H9 (cell line): ENCODE results near the gene PKIB. TPM values are rescaled to one million over a fixed set of nuclear protein-coding genes. Genes with fewer than 3 reads are reported as not detected.

Source experiments
- DNase-seq: peaks from one replicate; pipeline ENCODE4 v3.0.0-alpha.2; 2017
- H2AFZ ChIP-seq: one replicate; pipeline ENCODE4 v1.6.1; 2013; ENCODE audit warnings: mild to moderate bottlenecking, low read length, control low read depth, moderate library complexity
- H2AK5ac ChIP-seq: 2 replicates; pipeline ENCODE4 v1.6.1; 2013; ENCODE audit warnings: low read length, control low read depth, mixed read lengths; ENCODE audit not compliant: insufficient read length
- H2BK120ac ChIP-seq: one replicate; pipeline ENCODE4 v1.6.1; 2013; ENCODE audit warnings: low read depth, mild to moderate bottlenecking, low read length, control low read depth, inconsistent platforms; ENCODE audit not compliant: poor library complexity, severe bottlenecking
- H2BK12ac ChIP-seq: 2 replicates; pipeline ENCODE4 v1.6.1; 2013; ENCODE audit warnings: low read length, control low read depth, mixed read lengths, low read depth; ENCODE audit not compliant: insufficient read length
- H2BK15ac ChIP-seq: 2 replicates; pipeline ENCODE4 v1.6.1; 2013; ENCODE audit warnings: low read depth, low read length, control low read depth
- H2BK20ac ChIP-seq: one replicate; pipeline ENCODE4 v1.6.1; 2013; ENCODE audit warnings: low read depth, mild to moderate bottlenecking, low read length, control low read depth, inconsistent platforms; ENCODE audit not compliant: poor library complexity, severe bottlenecking
- H2BK5ac ChIP-seq: 2 replicates; pipeline ENCODE4 v1.6.1; 2013; ENCODE audit warnings: low read length, control low read depth, mixed read lengths; ENCODE audit not compliant: insufficient read length
- H3K14ac ChIP-seq: 2 replicates; pipeline ENCODE4 v1.6.1; 2013; ENCODE audit warnings: low read length, control low read depth; ENCODE audit not compliant: insufficient read depth
- H3K18ac ChIP-seq: 2 replicates; pipeline ENCODE4 v1.6.1; 2013; ENCODE audit warnings: low read depth, mild to moderate bottlenecking, mixed read lengths, low read length, control low read depth; ENCODE audit not compliant: insufficient read length
- H3K23ac ChIP-seq: 2 replicates; pipeline ENCODE4 v1.6.1; 2013; ENCODE audit warnings: low read length, control low read depth, mixed read lengths, low read depth; ENCODE audit not compliant: insufficient read length
- H3K23me2 ChIP-seq: 2 replicates; pipeline ENCODE4 v1.6.1; 2013; ENCODE audit warnings: low read depth, mild to moderate bottlenecking, mixed read lengths, low read length, control low read depth; ENCODE audit not compliant: insufficient read length, poor library complexity, severe bottlenecking
- H3K27ac ChIP-seq: 2 replicates; pipeline ENCODE4 v1.5.1; 2013; ENCODE audit warnings: low read length, control low read depth, mixed read lengths, low read depth; ENCODE audit not compliant: insufficient read length
- H3K27me3 ChIP-seq: 2 replicates; pipeline ENCODE4 v1.6.1; 2013; ENCODE audit warnings: low read length, control low read depth, inconsistent platforms; ENCODE audit not compliant: insufficient read depth
- H3K4ac ChIP-seq: 2 replicates; pipeline ENCODE4 v1.6.1; 2013; ENCODE audit warnings: low read depth, mild to moderate bottlenecking, control low read depth, inconsistent platforms, low read length, moderate library complexity
- H3K4me1 ChIP-seq: 2 replicates; pipeline ENCODE4 v1.6.1; 2013; ENCODE audit warnings: low read length, control low read depth, inconsistent platforms; ENCODE audit not compliant: insufficient read depth
- H3K4me2 ChIP-seq: 2 replicates; pipeline ENCODE4 v1.6.1; 2013; ENCODE audit warnings: low read length, control low read depth, mixed read lengths; ENCODE audit not compliant: insufficient read length, insufficient read depth
- H3K56ac ChIP-seq: 2 replicates; pipeline ENCODE4 v1.6.1; 2013; ENCODE audit warnings: low read depth, mild to moderate bottlenecking, mixed read lengths, low read length, control low read depth; ENCODE audit not compliant: insufficient read length
- H3K79me1 ChIP-seq: 2 replicates; pipeline ENCODE4 v1.6.1; 2013; ENCODE audit warnings: low read depth, mild to moderate bottlenecking, moderate library complexity, low read length, control low read depth, inconsistent platforms; ENCODE audit not compliant: insufficient read depth, poor library complexity, severe bottlenecking
- H3K79me2 ChIP-seq: 2 replicates; pipeline ENCODE4 v1.6.1; 2013; ENCODE audit warnings: low read length, control low read depth, inconsistent platforms; ENCODE audit not compliant: insufficient read depth
- H3K9ac ChIP-seq: 2 replicates; pipeline ENCODE4 v1.6.1; 2013; ENCODE audit warnings: low read length, control low read depth, mixed read lengths; ENCODE audit not compliant: insufficient read length; ENCODE audit errors: extremely low read depth
- H3K9me3 ChIP-seq: one replicate; pipeline ENCODE4 v1.6.1; 2013; ENCODE audit warnings: low read depth, low read length, inconsistent platforms; ENCODE audit not compliant: control insufficient read depth
- H3T11ph ChIP-seq: one replicate; pipeline ENCODE4 v1.6.1; 2013; ENCODE audit warnings: mild to moderate bottlenecking, low read length, control low read depth, inconsistent platforms
- H4K20me1 ChIP-seq: one replicate; pipeline ENCODE4 v1.6.1; 2013; ENCODE audit not compliant: control insufficient read depth, insufficient read length, insufficient read depth
- H4K5ac ChIP-seq: 2 replicates; pipeline ENCODE4 v1.6.1; 2013; ENCODE audit warnings: low read depth, mild to moderate bottlenecking, mixed read lengths, low read length, control low read depth; ENCODE audit not compliant: insufficient read length
- H4K8ac ChIP-seq: replicated peaks from 2 replicates; pipeline ENCODE4 v1.6.1; 2013; ENCODE audit warnings: low read length, control low read depth, mixed read lengths, low read depth; ENCODE audit not compliant: insufficient read length
- H4K91ac ChIP-seq: 2 replicates; pipeline ENCODE4 v1.6.1; 2013; ENCODE audit warnings: low read depth, mild to moderate bottlenecking, moderate library complexity, mixed read lengths, low read length, control low read depth; ENCODE audit not compliant: insufficient read length
- H3K27ac Mint-ChIP-seq, 3 experiments: 2 replicates in 2 of 3; 3 replicates in 1 of 3; pipeline ENCODE4 v1.8.0; 2020 to 2021; ENCODE audit warnings: mixed read lengths in 3 of 3, mild to moderate bottlenecking in 1 of 3, moderate library complexity in 1 of 3
- H3K27me3 Mint-ChIP-seq: 2 replicates; pipeline ENCODE4 v1.8.0; 2021; ENCODE audit warnings: low read depth, mild to moderate bottlenecking, moderate library complexity, mixed read lengths
- H3K36me3 Mint-ChIP-seq, 3 experiments: 2 replicates in 2 of 3; 3 replicates in 1 of 3; pipeline ENCODE4 v1.8.0; 2020 to 2021; ENCODE audit warnings: low read depth in 3 of 3, mixed read lengths in 3 of 3; ENCODE audit not compliant: insufficient read depth in 1 of 3
- H3K4me1 Mint-ChIP-seq, 2 experiments: 2 replicates each; pipeline ENCODE4 v1.8.0; 2020; ENCODE audit warnings: mixed read lengths in 2 of 2
- H3K4me3 Mint-ChIP-seq, 2 experiments: 2 replicates in 1 of 2; 3 replicates in 1 of 2; pipeline ENCODE4 v1.8.0; 2020 to 2021; ENCODE audit warnings: mild to moderate bottlenecking in 2 of 2, mixed read lengths in 2 of 2, moderate library complexity in 1 of 2
- H3K9me3 Mint-ChIP-seq, 2 experiments: 2 replicates in 1 of 2; 3 replicates in 1 of 2; pipeline ENCODE4 v1.8.0; 2020; ENCODE audit warnings: mild to moderate bottlenecking in 2 of 2, mixed read lengths in 2 of 2, moderate library complexity in 1 of 2
- CTCF ChIP-seq: fragments of 200-600 bp; sonication (generic); conservative IDR thresholded peaks from 3 replicates; pipeline ENCODE4 v1.8.0; 2021; ENCODE audit warnings: antibody characterized with exemption, mild to moderate bottlenecking
- WGBS: extraction: QIAGEN DNeasy Blood & Tissue Kit; methylation state at CpG from one replicate; pipeline ENCODE4 v1.1.7; 2013; ENCODE audit warnings: missing lambda C conversion rate, low lambda C conversion rate, mixed read lengths; ENCODE audit not compliant: insufficient read length; ENCODE audit errors: extremely low coverage; 5-methylcytosine and 5-hydroxymethylcytosine counted together
- total RNA-seq: library from RNA; stranded (reverse); gene quantifications from 2 replicates; pipeline ENCODE4 v1.2.1, GENCODE V29; 2021

PKIB gene
- total RNA-seq, 1 experiment from 2014 or later: 46.5 TPM

- Mint-ChIP-seq H3K9me3 (peaks cover 10 to 20% of the 10 kb centered on the region in 2 experiments), H3K36me3 (peaks cover 5 to 16% (median 10%) of the 10 kb centered on the region in 3 experiments), H3K27me3 (peaks cover 7% of the 10 kb centered on the region), H3K27ac (no peak overlapping the region), H3K4me3 (no peak overlapping the region), H3K4me1 (peaks cover 9 to 13% of the 10 kb centered on the region in 2 experiments)
- no peak overlapping the region for H3K56ac ChIP-seq
- no peak overlapping the region for H2BK20ac ChIP-seq
- H3K79me1 ChIP-seq: no peaks in the 10 kb centered on the region
- no peak overlapping the region for H3K18ac ChIP-seq
- no peak overlapping the region for H4K91ac ChIP-seq
- H3K14ac ChIP-seq: no peak overlapping the region
- H2BK5ac ChIP-seq: no peak overlapping the region
- H4K5ac ChIP-seq: no peak overlapping the region
- no peaks in the 10 kb centered on the region for H3K79me2 ChIP-seq
- no peak overlapping the region for H2AFZ ChIP-seq
- no peak overlapping the region for H2BK12ac ChIP-seq
- H2BK15ac ChIP-seq: no peak overlapping the region
- H3K4me2 ChIP-seq: no peak overlapping the region
- H2AK5ac ChIP-seq: no peak overlapping the region
- no peak for DNase-seq
- H3T11ph ChIP-seq: no peak overlapping the region
- no peaks in the 10 kb centered on the region for H3K9me3 ChIP-seq
- no peaks in the 10 kb centered on the region for H4K20me1 ChIP-seq
- no peak overlapping the region for H4K8ac ChIP-seq
- H3K27me3 ChIP-seq: no peaks in the 10 kb centered on the region
- WGBS: no CpG with 5 or more reads among the region's 9 CpGs
- no peaks in the 10 kb centered on the region for H3K23me2 ChIP-seq
- H3K27ac ChIP-seq: no peak overlapping the region
- no peak overlapping the region for H3K4ac ChIP-seq
- no peak overlapping the region for H3K9ac ChIP-seq
- H3K23ac ChIP-seq: no peak overlapping the region
- no peak overlapping the region for H2BK120ac ChIP-seq
- no peak for TF ChIP-seq CTCF
- no peaks in the 10 kb centered on the region; the same call in 1 of the 2 replicates for H3K4me1 ChIP-seq
Measured at GRCh38 chr6:122746688-122747087, 136.5 kb downstream of the PKIB start.
